ENCODE measurements around the gene TEX48.
A peak's percentile ranks its signal among the peaks of the same experiment; 100 is the strongest.

The TEX48 gene, protein sequence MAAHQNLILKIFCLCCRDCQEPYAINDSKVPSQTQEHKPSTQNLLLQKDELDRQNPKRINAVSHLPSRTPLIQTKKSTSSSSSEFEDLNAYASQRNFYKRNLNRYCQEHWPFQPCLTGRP

GRCh38 chr9:114681594-114682332 is at the start of gene TEX48:
TSS of gene TEX48 (minus strand) at chr9:114682192. CDS start at chr9:114671723, 10,469 bp downstream.
- DNase-seq (ENCODE audit: low read depth in 1 of 2, low spot score in 1 of 2) = peak; percentile 28 to 87
- in situ Hi-C loops (cut with HindIII; ENCODE audit: low pct_unique_long_range_greater_than_20kb, low sequenced_read_pairs) = no loop called here
- TF ChIP-seq JUND (IDR thresholded peaks at IDR 0.05; ENCODE audit: low read depth) = no peak

- DNase-seq (ENCODE audit: low read depth in 1 of 2, low spot score in 1 of 2) = no peak
- in situ Hi-C loops (cut with HindIII; ENCODE audit: low pct_unique_long_range_greater_than_20kb, low sequenced_read_pairs) = no loop called here
- TF ChIP-seq JUND (IDR thresholded peaks at IDR 0.05; ENCODE audit: low read depth) = no peak
Observed at GRCh38 chr9:114731701-114732100, 49.7 kb upstream of the TEX48 start.

DNA sequence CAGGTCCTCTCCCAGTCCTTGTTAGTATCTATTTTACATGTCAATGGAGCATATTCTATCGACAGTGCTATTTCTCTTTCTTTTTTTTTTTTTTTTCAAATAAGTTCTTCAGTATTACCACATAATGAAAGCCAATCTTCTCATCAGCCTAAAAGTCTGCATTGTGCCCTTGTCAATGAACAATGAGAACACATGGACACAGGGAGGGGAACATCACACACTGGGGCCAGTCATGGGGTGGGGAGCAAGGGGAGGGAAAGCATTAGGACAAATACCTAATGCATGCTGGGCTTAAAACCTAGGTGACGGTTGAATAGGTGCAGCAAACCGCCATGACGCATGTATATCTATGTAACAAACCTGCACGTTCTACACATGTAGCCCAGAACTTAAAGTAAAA is 47.7 kb upstream of the TEX48 start:
- no peak for TF ChIP-seq JUND (IDR thresholded peaks at IDR 0.05; ENCODE audit: low read depth)
- in situ Hi-C loops (cut with HindIII; ENCODE audit: low pct_unique_long_range_greater_than_20kb, low sequenced_read_pairs) = no loop called here
- no peak for DNase-seq (ENCODE audit: low read depth in 1 of 2, low spot score in 1 of 2)

GRCh38 chr9:114725930-114726329 is 43.9 kb upstream of the TEX48 start:
- no peak for DNase-seq (ENCODE audit: low read depth in 1 of 2, low spot score in 1 of 2)
- no peak for TF ChIP-seq JUND (IDR thresholded peaks at IDR 0.05; ENCODE audit: low read depth)
- in situ Hi-C loops (cut with HindIII; ENCODE audit: low pct_unique_long_range_greater_than_20kb, low sequenced_read_pairs) = no loop called here

- in situ Hi-C loops (cut with HindIII; ENCODE audit: low pct_unique_long_range_greater_than_20kb, low sequenced_read_pairs) = no loop called here
- TF ChIP-seq JUND (IDR thresholded peaks at IDR 0.05; ENCODE audit: low read depth) = no peak
- DNase-seq (ENCODE audit: low read depth in 1 of 2, low spot score in 1 of 2) = no peak
Observed at GRCh38 chr9:114724744-114725143, 42.8 kb upstream of the TEX48 start.

DNA sequence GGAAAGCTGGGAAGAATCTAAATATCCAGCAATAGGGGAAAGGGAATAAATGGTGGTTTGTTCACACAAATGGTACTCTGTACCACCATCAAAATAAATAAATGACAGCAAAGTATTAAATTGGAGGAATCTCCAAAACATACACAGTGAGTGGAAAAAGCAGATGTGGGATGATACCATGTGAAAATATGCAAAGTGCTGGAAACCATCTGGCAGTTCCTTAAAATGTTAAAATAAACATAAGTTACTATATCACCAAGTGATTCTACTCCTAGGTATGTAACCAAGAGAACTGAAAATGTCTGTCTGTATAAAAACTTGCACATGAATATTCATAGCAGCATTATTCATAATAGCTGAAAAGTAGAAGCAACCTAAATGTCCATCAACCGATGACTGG is 41.9 kb upstream of the TEX48 start:
- no peak for DNase-seq (ENCODE audit: low read depth in 1 of 2, low spot score in 1 of 2)
- no peak for TF ChIP-seq JUND (IDR thresholded peaks at IDR 0.05; ENCODE audit: low read depth)
- in situ Hi-C loops (cut with HindIII; ENCODE audit: low pct_unique_long_range_greater_than_20kb, low sequenced_read_pairs) = no loop called here

DNA sequence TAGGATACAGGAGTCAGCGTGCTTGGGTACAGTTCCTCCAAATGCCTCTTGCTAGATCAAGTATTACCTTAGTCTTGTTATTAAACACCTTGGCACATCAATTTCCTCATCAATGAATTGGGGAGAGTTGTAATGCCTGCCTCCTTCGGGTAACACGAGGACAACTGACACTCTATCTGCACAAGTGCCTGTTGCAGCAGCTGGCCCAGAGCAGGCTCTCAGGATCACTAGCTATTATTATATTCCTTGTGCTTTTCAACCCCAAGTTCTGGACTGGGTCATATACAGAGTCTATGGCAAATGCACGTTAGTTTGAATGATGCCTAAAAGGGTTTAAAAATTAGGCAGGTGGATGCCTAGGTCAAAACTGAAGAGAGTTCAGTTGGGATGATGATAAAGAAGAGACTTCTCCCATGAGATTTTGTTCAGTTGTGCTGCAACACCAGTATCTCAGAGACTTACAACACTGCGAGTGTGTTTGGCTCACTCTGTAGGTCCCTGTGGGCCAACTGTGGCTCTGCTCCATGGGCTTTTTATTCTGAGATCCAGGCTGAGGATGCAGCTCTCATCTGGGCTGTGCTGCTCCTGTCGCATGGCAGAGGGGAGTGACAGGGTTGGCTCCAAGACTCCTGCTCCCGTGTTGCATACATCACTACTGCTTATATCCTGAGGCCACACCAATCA is 41.1 kb upstream of the TEX48 start:
- in situ Hi-C loops (cut with HindIII; ENCODE audit: low pct_unique_long_range_greater_than_20kb, low sequenced_read_pairs) = no loop called here
- TF ChIP-seq JUND (IDR thresholded peaks at IDR 0.05; ENCODE audit: low read depth) = no peak

DNA sequence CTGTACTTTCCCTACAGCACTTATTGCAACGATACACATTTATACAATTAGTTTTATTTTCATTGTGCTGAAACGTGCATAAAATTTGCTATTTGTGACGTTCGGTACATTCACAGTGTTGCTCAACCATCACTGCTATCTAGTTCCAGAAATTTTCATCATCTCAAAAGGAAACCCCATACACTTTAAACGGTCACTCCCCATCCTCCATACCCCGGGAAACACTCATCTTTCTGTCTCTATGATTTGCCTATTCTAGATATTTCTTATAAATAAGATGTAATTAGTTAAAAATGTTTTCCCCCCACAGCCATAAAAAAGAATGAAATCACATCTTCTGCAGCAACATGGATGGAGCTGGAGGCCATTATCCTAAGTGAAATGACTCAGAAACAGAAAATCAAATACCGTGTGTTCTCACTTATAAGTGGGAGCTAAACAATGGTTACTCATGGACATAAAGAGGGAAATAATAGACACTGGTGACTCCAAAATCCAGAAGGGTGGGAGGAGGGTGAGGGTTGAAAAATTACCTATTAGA is 40.2 kb upstream of the TEX48 start:
- DNase-seq (ENCODE audit: low read depth in 1 of 2, low spot score in 1 of 2) = no peak
- in situ Hi-C loops (cut with HindIII; ENCODE audit: low pct_unique_long_range_greater_than_20kb, low sequenced_read_pairs) = no loop called here
- no peak for TF ChIP-seq JUND (IDR thresholded peaks at IDR 0.05; ENCODE audit: low read depth)

More for the DNA sequence above, 41.1 kb upstream of the TEX48 start:
- DNase-seq (ENCODE audit: low read depth in 1 of 2, low spot score in 1 of 2) = no peak

GRCh38 chr9:114721491-114722079 is 39.6 kb upstream of the TEX48 start:
- no peak for TF ChIP-seq JUND (IDR thresholded peaks at IDR 0.05; ENCODE audit: low read depth)
- in situ Hi-C loops (cut with HindIII; ENCODE audit: low pct_unique_long_range_greater_than_20kb, low sequenced_read_pairs) = no loop called here
- DNase-seq (ENCODE audit: low read depth in 1 of 2, low spot score in 1 of 2) = peak in 1 of 2 experiments; percentile 52

DNA sequence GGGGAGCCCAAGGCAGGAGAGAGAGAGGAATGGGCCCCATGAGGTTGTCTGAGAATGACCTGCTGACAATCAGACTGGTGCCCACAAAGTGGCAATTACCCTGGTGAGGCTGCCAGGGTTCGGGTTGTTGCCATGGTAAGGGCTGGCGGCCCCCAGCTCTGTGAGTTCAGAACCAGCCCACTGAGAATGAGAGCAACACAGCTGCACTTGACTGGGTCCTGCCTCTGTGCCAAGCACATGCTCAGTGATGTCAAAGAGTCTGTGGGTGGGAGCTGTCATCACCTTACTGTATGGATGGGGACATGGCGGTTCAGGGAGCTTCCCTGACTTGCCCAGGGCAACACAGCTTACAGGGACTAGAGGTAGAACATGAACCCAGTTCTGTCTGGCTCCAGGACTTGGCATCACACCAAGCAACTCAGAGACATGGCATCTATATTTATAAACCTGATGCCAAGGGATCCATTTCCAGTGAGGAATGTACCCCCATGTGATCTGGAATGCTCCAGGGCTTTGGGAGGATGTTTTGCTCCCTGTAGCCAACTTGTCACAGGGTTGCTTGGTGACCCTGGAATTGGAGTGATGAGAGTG is 38.2 kb upstream of the TEX48 start:
- no peak for DNase-seq (ENCODE audit: low read depth in 1 of 2, low spot score in 1 of 2)
- no peak for TF ChIP-seq JUND (IDR thresholded peaks at IDR 0.05; ENCODE audit: low read depth)
- in situ Hi-C loops (cut with HindIII; ENCODE audit: low pct_unique_long_range_greater_than_20kb, low sequenced_read_pairs) = no loop called here

- in situ Hi-C loops (cut with HindIII; ENCODE audit: low pct_unique_long_range_greater_than_20kb, low sequenced_read_pairs) = no loop called here
- DNase-seq (ENCODE audit: low read depth in 1 of 2, low spot score in 1 of 2) = no peak
- no peak for TF ChIP-seq JUND (IDR thresholded peaks at IDR 0.05; ENCODE audit: low read depth)
Observed at GRCh38 chr9:114719290-114719689, 37.3 kb upstream of the TEX48 start.

- no peak for DNase-seq (ENCODE audit: low read depth in 1 of 2, low spot score in 1 of 2)
- in situ Hi-C loops (cut with HindIII; ENCODE audit: low pct_unique_long_range_greater_than_20kb, low sequenced_read_pairs) = no loop called here
Observed at GRCh38 chr9:114718801-114719221, 36.8 kb upstream of the TEX48 start.

More at GRCh38 chr9:114718801-114719221, 36.8 kb upstream of the TEX48 start:
- no peak for TF ChIP-seq JUND (IDR thresholded peaks at IDR 0.05; ENCODE audit: low read depth)
